ENCODE measurements around the gene MRPL24.

MRPL24 gene

DNA sequence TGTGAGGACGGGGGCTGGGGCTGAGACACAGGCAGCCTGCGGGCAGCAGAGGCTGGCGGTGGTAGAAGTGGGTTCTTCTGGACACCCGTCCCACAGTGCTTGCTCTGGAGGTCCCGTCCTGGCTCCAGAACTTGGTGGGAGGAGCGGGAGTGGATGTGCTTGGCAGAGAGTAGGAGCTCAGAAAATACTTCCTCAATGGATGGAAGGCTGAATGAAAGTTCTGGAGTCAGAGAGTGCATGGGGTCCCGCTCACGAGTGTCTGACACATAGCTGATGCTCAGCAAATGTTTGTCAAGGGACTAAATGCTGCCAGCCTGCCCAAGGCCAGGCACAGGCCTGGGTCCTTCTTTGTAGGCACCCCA is 50.2 kb downstream of the MRPL24 start:
- no peak for DNase-seq

DNA sequence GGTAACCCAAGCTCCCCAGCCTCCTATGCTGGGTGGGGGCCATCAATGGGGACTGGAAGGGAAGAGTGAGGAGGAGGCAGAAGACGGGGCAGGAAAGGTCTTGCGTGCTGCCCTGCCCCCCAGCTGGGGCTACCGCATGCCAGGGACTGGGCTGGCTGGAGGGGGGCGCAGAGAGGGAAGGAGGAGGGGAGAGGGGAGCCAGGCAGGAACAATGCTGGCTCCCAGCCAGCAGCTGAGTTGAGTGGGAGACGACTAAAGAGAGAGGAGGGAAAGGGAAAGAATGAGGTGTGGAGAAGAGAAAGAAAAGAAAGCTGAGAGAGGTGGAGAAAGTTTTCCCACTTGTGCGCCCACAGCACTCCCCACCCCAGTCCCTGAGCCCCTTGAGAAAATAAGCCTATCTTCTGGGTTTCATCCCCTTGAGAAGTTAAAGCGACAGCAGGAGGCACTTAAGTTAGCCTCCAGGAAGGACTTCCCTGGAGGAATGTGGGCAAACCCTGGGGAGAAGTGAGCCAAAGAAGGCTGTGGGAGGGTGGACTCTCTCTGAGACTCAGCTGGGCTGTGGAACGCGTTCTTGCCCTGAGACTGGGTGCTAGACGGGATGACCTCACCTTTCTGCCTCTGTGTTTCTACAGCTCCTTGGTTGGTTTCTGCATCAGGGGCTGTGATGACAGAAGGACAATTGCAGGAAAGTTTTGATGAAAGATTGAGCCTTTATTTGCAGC is 50.8 kb downstream of the MRPL24 start:
- DNase-seq: peak; percentile 76

DNA sequence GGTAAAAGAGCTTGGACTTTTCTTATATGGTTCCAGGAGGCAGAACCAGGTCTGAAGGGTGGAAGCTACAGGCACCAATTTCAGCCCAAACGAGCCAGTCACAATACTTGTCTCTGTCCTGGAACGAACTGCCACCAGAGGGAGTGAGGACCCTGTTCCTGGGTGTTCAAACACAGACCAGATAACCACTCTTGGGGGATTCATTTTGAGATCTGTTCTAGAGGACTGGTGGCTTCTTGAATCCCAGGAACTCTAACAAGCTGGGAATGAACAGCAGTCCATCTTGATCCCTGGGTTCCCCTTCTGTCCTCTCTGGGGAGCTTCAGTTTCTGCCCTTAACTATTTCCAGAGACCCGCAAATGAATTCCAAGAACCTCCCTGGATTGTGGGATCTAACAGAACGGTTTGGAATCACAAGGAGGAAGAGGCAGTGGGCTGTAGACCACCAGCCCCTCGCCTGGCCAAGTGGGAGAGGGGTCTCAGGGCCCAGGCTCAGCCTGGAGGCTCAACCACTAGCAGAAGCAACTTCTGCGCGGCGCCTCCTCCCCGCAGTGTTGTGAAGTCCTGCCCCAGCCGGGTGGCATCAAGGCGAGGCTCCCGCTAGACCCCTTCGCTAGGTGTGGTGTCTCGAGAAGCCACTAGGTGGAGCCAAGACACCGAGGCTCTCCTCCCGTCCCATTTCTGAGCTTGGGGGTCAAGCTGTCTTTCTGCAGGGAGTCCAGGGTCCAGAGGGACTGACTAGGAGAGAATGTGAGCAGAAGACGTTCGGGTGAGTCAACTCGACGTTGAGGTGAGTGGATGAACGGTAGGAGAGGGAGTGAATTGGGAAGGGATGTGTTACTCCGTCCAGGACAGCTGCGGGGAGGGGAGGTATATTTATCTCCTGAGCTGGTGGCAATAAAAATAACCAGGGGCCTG is 51.6 kb downstream of the MRPL24 start:
- peak; percentile 97 for DNase-seq
